Measurements from ENCODE around the gene PGBD2. TPM values are rescaled to one million over a fixed set of nuclear protein-coding genes. Genes with fewer than 3 reads are reported as not detected.

The PGBD2 gene
- total and polyA plus RNA-seq, 9 of the 15 experiments (the other 6 are each of a cell fraction or from before 2014, with no cell fraction given), result 11.9 to 21.8 (median 14.7) TPM

DNA sequence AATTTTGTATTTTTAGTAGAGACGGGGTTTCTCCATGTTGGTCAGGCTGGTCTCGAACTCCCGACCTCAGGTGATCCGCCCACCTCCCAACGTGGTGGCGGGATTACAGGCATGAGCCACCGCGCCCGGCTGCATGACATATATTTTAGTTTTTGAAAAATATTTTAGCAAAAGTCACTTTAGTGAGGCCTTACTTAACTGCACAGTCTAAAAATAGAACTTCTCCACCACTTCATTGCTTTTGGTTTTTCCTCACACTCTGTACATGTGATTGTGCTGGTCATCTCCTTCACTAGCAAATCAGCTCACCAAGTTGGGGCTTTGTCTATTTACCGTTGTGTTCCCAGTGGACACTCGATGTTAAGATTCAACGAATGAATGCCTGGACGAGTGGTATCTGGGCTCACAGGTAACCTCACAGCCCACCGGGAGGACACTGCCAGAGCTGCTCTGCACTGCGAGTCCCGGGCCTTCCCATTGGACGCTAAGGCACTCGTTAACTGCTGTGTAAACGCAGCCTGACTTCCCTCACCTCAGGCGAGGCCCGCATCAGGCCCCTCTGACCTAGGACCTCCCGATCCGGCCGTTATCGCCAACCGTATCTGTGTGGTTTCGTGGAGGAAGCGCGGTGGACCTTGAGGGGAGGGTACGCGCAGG is 33.2 kb upstream of the PGBD2 start (continued):
- TF ChIP-seq HDGF (IDR thresholded peaks at IDR 0.05) (0 out of 2 replicates have a peak, but pooled peaks have one; percentile 24), SIRT6 (IDR thresholded peaks at IDR 0.05; ENCODE audit: low read depth, low read length) (no peak), CBFA2T3 (IDR thresholded peaks at IDR 0.05) (peak; percentile 2; the same call in 1 of the 2 replicates), ESRRA (IDR thresholded peaks at IDR 0.05; ENCODE audit: borderline replicate concordance, low read depth) (peak; percentile 50; the same call in 1 of the 2 replicates), ZNF23 (CRISPR knock-in tag; IDR thresholded peaks at IDR 0.05) (no peak), ZNF232 (CRISPR knock-in tag; IDR thresholded peaks at IDR 0.05) (no peak), ZNF583 (CRISPR knock-in tag; IDR thresholded peaks at IDR 0.05) (no peak), SPI1 (IDR thresholded peaks at IDR 0.05; ENCODE audit: borderline replicate concordance, low read depth, low read length) (0 out of 2 replicates have a peak, but pooled peaks have one; percentile 25), JUN (IDR thresholded peaks at IDR 0.05; ENCODE audit: borderline replicate concordance, low read depth, low read length) (no peak), JUN (CRISPR knock-in tag; IDR thresholded peaks at IDR 0.05; ENCODE audit: borderline replicate concordance) (no peak), ZNF79 (CRISPR knock-in tag; IDR thresholded peaks at IDR 0.05; ENCODE audit: low read depth) (no peak), YBX1 (IDR thresholded peaks at IDR 0.05) (no peak)
- TF ChIP-seq, protein P1, sequence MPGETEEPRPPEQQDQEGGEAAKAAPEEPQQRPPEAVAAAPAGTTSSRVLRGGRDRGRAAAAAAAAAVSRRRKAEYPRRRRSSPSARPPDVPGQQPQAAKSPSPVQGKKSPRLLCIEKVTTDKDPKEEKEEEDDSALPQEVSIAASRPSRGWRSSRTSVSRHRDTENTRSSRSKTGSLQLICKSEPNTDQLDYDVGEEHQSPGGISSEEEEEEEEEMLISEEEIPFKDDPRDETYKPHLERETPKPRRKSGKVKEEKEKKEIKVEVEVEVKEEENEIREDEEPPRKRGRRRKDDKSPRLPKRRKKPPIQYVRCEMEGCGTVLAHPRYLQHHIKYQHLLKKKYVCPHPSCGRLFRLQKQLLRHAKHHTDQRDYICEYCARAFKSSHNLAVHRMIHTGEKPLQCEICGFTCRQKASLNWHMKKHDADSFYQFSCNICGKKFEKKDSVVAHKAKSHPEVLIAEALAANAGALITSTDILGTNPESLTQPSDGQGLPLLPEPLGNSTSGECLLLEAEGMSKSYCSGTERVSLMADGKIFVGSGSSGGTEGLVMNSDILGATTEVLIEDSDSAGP (CRISPR knock-in tag; IDR thresholded peaks at IDR 0.05), result 0 out of 2 replicates have a peak, but pooled peaks have one; percentile 42
- TF ChIP-seq, protein P2, sequence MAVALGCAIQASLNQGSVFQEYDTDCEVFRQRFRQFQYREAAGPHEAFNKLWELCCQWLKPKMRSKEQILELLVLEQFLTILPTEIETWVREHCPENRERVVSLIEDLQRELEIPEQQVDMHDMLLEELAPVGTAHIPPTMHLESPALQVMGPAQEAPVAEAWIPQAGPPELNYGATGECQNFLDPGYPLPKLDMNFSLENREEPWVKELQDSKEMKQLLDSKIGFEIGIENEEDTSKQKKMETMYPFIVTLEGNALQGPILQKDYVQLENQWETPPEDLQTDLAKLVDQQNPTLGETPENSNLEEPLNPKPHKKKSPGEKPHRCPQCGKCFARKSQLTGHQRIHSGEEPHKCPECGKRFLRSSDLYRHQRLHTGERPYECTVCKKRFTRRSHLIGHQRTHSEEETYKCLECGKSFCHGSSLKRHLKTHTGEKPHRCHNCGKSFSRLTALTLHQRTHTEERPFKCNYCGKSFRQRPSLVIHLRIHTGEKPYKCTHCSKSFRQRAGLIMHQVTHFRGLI (CRISPR knock-in tag; IDR thresholded peaks at IDR 0.05), result no peak
- TF ChIP-seq, protein P3, sequence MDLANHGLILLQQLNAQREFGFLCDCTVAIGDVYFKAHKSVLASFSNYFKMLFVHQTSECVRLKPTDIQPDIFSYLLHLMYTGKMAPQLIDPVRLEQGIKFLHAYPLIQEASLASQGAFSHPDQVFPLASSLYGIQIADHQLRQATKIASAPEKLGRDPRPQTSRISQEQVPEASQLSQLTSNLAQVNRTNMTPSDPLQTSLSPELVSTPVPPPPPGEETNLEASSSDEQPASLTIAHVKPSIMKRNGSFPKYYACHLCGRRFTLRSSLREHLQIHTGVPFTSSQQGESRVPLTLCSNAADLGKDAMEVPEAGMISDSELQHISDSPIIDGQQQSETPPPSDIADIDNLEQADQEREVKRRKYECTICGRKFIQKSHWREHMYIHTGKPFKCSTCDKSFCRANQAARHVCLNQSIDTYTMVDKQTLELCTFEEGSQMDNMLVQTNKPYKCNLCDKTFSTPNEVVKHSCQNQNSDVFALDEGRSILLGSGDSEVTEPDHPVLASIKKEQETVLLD (IDR thresholded peaks at IDR 0.05), result 0 out of 2 replicates have a peak, but pooled peaks have one; percentile 15
- TF ChIP-seq, protein P4, sequence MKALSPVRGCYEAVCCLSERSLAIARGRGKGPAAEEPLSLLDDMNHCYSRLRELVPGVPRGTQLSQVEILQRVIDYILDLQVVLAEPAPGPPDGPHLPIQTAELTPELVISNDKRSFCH (CRISPR knock-in tag; IDR thresholded peaks at IDR 0.05), result no peak
- TF ChIP-seq, protein P4 (tag; IDR thresholded peaks at IDR 0.05), result peak; percentile 67; the same call in 1 of the 2 replicates
